ENCODE results near the gene SCLY. TPM values are rescaled to one million over a fixed set of nuclear protein-coding genes. Genes with fewer than 3 reads are reported as not detected.

SCLY gene
- total RNA-seq, 1 experiment from 2014 or later: 68.4 TPM

GRCh38 chr2:238084761-238085160, 24.0 kb downstream of the SCLY start:
- Mint-ChIP-seq H3K27ac (no peak overlapping the region), H3K4me3 (no peak overlapping the region), H3K4me1 (peaks cover 4% of the 10 kb centered on the region), H3K27me3 (ENCODE audit: low read depth) (no peaks in the 10 kb centered on the region), H3K36me3 (peaks cover 69% of the 10 kb centered on the region), H3K9me3 (peaks cover 4% of the 10 kb centered on the region; the same call in 1 of the 2 replicates)
- POLR2A ChIA-PET: no interaction called here
- TF ChIP-seq EMX1 (CRISPR knock-in tag; IDR thresholded peaks at IDR 0.05) (no peak), TEAD1 (CRISPR knock-in tag; IDR thresholded peaks at IDR 0.05) (no peak), MXD4 (CRISPR knock-in tag; IDR thresholded peaks at IDR 0.05; ENCODE audit: borderline replicate concordance) (no peak), USF2 (CRISPR knock-in tag; IDR thresholded peaks at IDR 0.05) (no peak), JAZF1 (CRISPR knock-in tag; IDR thresholded peaks at IDR 0.05) (no peak)
- TF ChIP-seq, protein P1, sequence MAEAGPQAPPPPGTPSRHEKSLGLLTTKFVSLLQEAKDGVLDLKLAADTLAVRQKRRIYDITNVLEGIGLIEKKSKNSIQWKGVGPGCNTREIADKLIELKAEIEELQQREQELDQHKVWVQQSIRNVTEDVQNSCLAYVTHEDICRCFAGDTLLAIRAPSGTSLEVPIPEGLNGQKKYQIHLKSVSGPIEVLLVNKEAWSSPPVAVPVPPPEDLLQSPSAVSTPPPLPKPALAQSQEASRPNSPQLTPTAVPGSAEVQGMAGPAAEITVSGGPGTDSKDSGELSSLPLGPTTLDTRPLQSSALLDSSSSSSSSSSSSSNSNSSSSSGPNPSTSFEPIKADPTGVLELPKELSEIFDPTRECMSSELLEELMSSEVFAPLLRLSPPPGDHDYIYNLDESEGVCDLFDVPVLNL (CRISPR knock-in tag; IDR thresholded peaks at IDR 0.05; ENCODE audit: borderline replicate concordance, low read depth): no peak
- ATAC-seq: no peak
- DNase-seq (ENCODE audit: low spot score): no peak
- CTCF ChIA-PET: no interaction called here

DNA sequence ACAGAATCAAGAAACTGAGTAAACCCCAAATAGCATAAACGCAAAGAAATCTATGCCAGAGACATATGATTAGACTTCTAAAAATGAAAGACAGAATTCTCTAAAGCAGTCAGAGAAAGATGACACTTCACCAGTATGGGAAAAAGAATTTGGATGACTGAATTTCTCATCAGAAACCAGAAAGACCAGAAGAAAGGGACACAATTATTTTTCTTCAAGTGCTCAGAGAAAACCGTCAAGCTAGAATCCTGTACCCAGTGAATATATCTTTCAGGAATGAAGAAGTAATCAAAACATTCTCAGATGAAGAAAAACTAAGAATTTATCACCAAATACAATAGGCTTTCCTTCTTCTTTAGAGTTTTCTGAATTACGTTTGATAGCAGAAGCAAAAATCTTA, 25.1 kb downstream of the SCLY start:
- CTCF ChIA-PET: no interaction called here
- POLR2A ChIA-PET: interaction anchor here (0.7 to 0.8 kb wide), 2 partner anchors 25 to 831 kb away, joined by 3 read pairs; partner anchors contain the start of gene SCLY
- ATAC-seq (no peak), DNase-seq (ENCODE audit: low spot score) (no peak)
- TF ChIP-seq PRRX2 (CRISPR knock-in tag; IDR thresholded peaks at IDR 0.05) (no peak), JAZF1 (CRISPR knock-in tag; IDR thresholded peaks at IDR 0.05) (no peak), TEAD1 (CRISPR knock-in tag; IDR thresholded peaks at IDR 0.05) (no peak), MXD4 (CRISPR knock-in tag; IDR thresholded peaks at IDR 0.05; ENCODE audit: borderline replicate concordance) (no peak), ZBTB21 (CRISPR knock-in tag; IDR thresholded peaks at IDR 0.05; ENCODE audit: borderline replicate concordance) (no peak), NFATC4 (CRISPR knock-in tag; IDR thresholded peaks at IDR 0.05) (no peak)
- no peaks in the 10 kb centered on the region; the same call in 1 of the 2 replicates for H3K9me3 Mint-ChIP-seq
- H3K27me3 Mint-ChIP-seq (ENCODE audit: low read depth): no peaks in the 10 kb centered on the region
- no peak overlapping the region for H3K27ac Mint-ChIP-seq
- no peak overlapping the region for H3K4me3 Mint-ChIP-seq
- peaks cover 62% of the 10 kb centered on the region for H3K36me3 Mint-ChIP-seq
- no peaks in the 10 kb centered on the region for H3K4me1 Mint-ChIP-seq

- Mint-ChIP-seq H3K9me3 (no peaks in the 10 kb centered on the region; the same call in 1 of the 2 replicates), H3K36me3 (peaks cover 58% of the 10 kb centered on the region), H3K27me3 (ENCODE audit: low read depth) (no peaks in the 10 kb centered on the region), H3K4me1 (no peaks in the 10 kb centered on the region), H3K27ac (no peak overlapping the region), H3K4me3 (no peak overlapping the region)
- ATAC-seq (no peak), DNase-seq (ENCODE audit: low spot score) (no peak)
- CTCF ChIA-PET: interaction anchor here (1.0 kb wide), 1 partner anchor 52 kb away, joined by 3 read pairs; no protein-coding TSS in a partner anchor
- POLR2A ChIA-PET: no interaction called here
- TF ChIP-seq SP1 (CRISPR knock-in tag; conservative IDR thresholded peaks at IDR 0.05) (no peak), ATF1 (CRISPR knock-in tag; IDR thresholded peaks at IDR 0.05) (no peak), E2F5 (CRISPR knock-in tag; IDR thresholded peaks at IDR 0.05) (no peak), TEAD4 (CRISPR knock-in tag; IDR thresholded peaks at IDR 0.05) (no peak), MXD4 (CRISPR knock-in tag; IDR thresholded peaks at IDR 0.05; ENCODE audit: borderline replicate concordance) (no peak), CDX4 (CRISPR knock-in tag; IDR thresholded peaks at IDR 0.05; ENCODE audit: borderline replicate concordance) (no peak), CBFB (CRISPR knock-in tag; IDR thresholded peaks at IDR 0.05; ENCODE audit: low read depth) (no peak), JUN (CRISPR knock-in tag; IDR thresholded peaks at IDR 0.05) (no peak), TCF7 (CRISPR knock-in tag; IDR thresholded peaks at IDR 0.05; ENCODE audit: low read depth) (no peak), ZNF138 (CRISPR knock-in tag; conservative IDR thresholded peaks at IDR 0.05) (no peak), RELA (CRISPR knock-in tag; IDR thresholded peaks at IDR 0.05; ENCODE audit: borderline replicate concordance) (no peak), ZNF219 (CRISPR knock-in tag; IDR thresholded peaks at IDR 0.05; ENCODE audit: borderline replicate concordance) (no peak), USF1 (CRISPR knock-in tag; IDR thresholded peaks at IDR 0.05) (no peak), EMX1 (CRISPR knock-in tag; IDR thresholded peaks at IDR 0.05) (no peak), MYBL2 (CRISPR knock-in tag; IDR thresholded peaks at IDR 0.05) (no peak), ZBTB21 (CRISPR knock-in tag; IDR thresholded peaks at IDR 0.05; ENCODE audit: borderline replicate concordance) (no peak), ZNF317 (CRISPR knock-in tag; IDR thresholded peaks at IDR 0.05; ENCODE audit: borderline replicate concordance, low read depth) (no peak)
- TF ChIP-seq, protein P2, sequence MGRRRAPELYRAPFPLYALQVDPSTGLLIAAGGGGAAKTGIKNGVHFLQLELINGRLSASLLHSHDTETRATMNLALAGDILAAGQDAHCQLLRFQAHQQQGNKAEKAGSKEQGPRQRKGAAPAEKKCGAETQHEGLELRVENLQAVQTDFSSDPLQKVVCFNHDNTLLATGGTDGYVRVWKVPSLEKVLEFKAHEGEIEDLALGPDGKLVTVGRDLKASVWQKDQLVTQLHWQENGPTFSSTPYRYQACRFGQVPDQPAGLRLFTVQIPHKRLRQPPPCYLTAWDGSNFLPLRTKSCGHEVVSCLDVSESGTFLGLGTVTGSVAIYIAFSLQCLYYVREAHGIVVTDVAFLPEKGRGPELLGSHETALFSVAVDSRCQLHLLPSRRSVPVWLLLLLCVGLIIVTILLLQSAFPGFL (CRISPR knock-in tag; IDR thresholded peaks at IDR 0.05; ENCODE audit: borderline replicate concordance): no peak
- TF ChIP-seq, protein P1 (CRISPR knock-in tag; IDR thresholded peaks at IDR 0.05; ENCODE audit: borderline replicate concordance, low read depth): no peak
These were observed 26.4 kb downstream of the SCLY start for GRCh38 chr2:238087211-238087610.
